ENCODE data around the gene EDA.
A peak's percentile ranks its signal among the peaks of the same experiment; 100 is the strongest.
"Not testable (repeated sequence)": the region's sequence is repeated elsewhere in the genome, so short reads cannot be mapped to it uniquely, and the experiment has no call there.

Gene EDA

GRCh38 chrX:69959712-69960111 lies 343.8 kb downstream of the EDA start:
- no peak for DNase-seq (ENCODE audit: low spot score)

GRCh38 chrX:69961365-69962072 lies 345.6 kb downstream of the EDA start:
- DNase-seq (ENCODE audit: low spot score): peak; percentile 4

GRCh38 chrX:69968950-69969349 lies 353.0 kb downstream of the EDA start:
- no peak for DNase-seq (ENCODE audit: low spot score)

GRCh38 chrX:69969460-69969859 lies 353.5 kb downstream of the EDA start:
- no peak for DNase-seq (ENCODE audit: low spot score)

GRCh38 chrX:69987691-69988090 lies 371.8 kb downstream of the EDA start:
- DNase-seq (ENCODE audit: low spot score): no peak

- DNase-seq (ENCODE audit: low spot score): peak; percentile 30
These were observed 373.1 kb downstream of the EDA start for GRCh38 chrX:69988955-69989394.

- no peak for DNase-seq (ENCODE audit: low spot score)
These were observed 375.8 kb downstream of the EDA start for GRCh38 chrX:69991685-69992084.

- DNase-seq (ENCODE audit: low spot score): no peak
These were observed 377.6 kb downstream of the EDA start for GRCh38 chrX:69993494-69993893.

GRCh38 chrX:69995362-69996112 lies 379.6 kb downstream of the EDA start:
- peak; percentile 8 for DNase-seq (ENCODE audit: low spot score)

GRCh38 chrX:69996113-69996468 lies 380.2 kb downstream of the EDA start:
- no peak for DNase-seq (ENCODE audit: low spot score)

GRCh38 chrX:69998299-69998698 lies 382.4 kb downstream of the EDA start:
- not testable (repeated sequence) for DNase-seq (ENCODE audit: low spot score)

GRCh38 chrX:70001269-70001668 lies 385.4 kb downstream of the EDA start:
- DNase-seq (ENCODE audit: low spot score): no peak

GRCh38 chrX:70001708-70002341 lies 385.9 kb downstream of the EDA start:
- no peak for DNase-seq (ENCODE audit: low spot score)

- no peak for DNase-seq (ENCODE audit: low spot score)
These were observed 392.0 kb downstream of the EDA start for GRCh38 chrX:70007946-70008345.

- DNase-seq (ENCODE audit: low spot score): no peak
These were observed 393.1 kb downstream of the EDA start for GRCh38 chrX:70009049-70009448.

- no peak for DNase-seq (ENCODE audit: low spot score)
These were observed 394.1 kb downstream of the EDA start for GRCh38 chrX:70009970-70010369.

- no peak for DNase-seq (ENCODE audit: low spot score)
These were observed 396.8 kb downstream of the EDA start for GRCh38 chrX:70012756-70013155.

- DNase-seq (ENCODE audit: low spot score): no peak
These were observed 397.8 kb downstream of the EDA start for GRCh38 chrX:70013466-70014381.

GRCh38 chrX:70016513-70016912 lies 400.6 kb downstream of the EDA start:
- no peak for DNase-seq (ENCODE audit: low spot score)

- DNase-seq (ENCODE audit: low spot score): peak; percentile 83
These were observed 406.7 kb downstream of the EDA start for GRCh38 chrX:70022616-70023015.

GRCh38 chrX:70025464-70025863 lies 409.6 kb downstream of the EDA start:
- no peak for DNase-seq (ENCODE audit: low spot score)
